DMS153 (cell line): ENCODE results near the gene TBX5.

Source experiments
- DNase-seq: peaks from one replicate; lab custom pipeline; 2025; lab: John Stamatoyannopoulos, UW

The TBX5 gene

GRCh38 chr12:114430306-114430705, 24.4 kb upstream of the TBX5 start:
- no peak for DNase-seq

- no peak for DNase-seq
These were observed 19.2 kb upstream of the TBX5 start for GRCh38 chr12:114425031-114425626.

GRCh38 chr12:114420944-114421335, 15.0 kb upstream of the TBX5 start:
- DNase-seq = no peak

- DNase-seq = no peak
These were observed 14.4 kb upstream of the TBX5 start for GRCh38 chr12:114420182-114420943.

GRCh38 chr12:114416028-114416427, 10.1 kb upstream of the TBX5 start:
- no peak for DNase-seq

- DNase-seq = no peak
These were observed 9.6 kb upstream of the TBX5 start for GRCh38 chr12:114415525-114415868.

- no peak for DNase-seq
These were observed 9.1 kb upstream of the TBX5 start for GRCh38 chr12:114414866-114415524.

- no peak for DNase-seq
These were observed 8.3 kb upstream of the TBX5 start for GRCh38 chr12:114414031-114414865.

- DNase-seq = no peak
These were observed 7.1 kb upstream of the TBX5 start for GRCh38 chr12:114412825-114413749.

- DNase-seq = no peak
These were observed 6.4 kb upstream of the TBX5 start for GRCh38 chr12:114412307-114412706.

GRCh38 chr12:114411071-114411837, 5.3 kb upstream of the TBX5 start:
- DNase-seq = no peak

- DNase-seq = no peak
These were observed 4.1 kb upstream of the TBX5 start for GRCh38 chr12:114409852-114410600.

- no peak for DNase-seq
These were observed 3.2 kb upstream of the TBX5 start for GRCh38 chr12:114408886-114409851.

- no peak for DNase-seq
These were observed 2.5 kb upstream of the TBX5 start for GRCh38 chr12:114408471-114408885.

GRCh38 chr12:114407842-114408411, 2.0 kb upstream of the TBX5 start:
- DNase-seq = no peak

- DNase-seq = no peak
These were observed 1.3 kb upstream of the TBX5 start for GRCh38 chr12:114406984-114407841.

GRCh38 chr12:114406316-114406983, 506 bp upstream of the TBX5 start:
- no peak for DNase-seq
